Stomach smooth muscle (tissue), 2 donors: ENCODE data around the gene ZBTB16.

Source experiments
- H3K27ac ChIP-seq: one replicate; pipeline ENCODE4 v1.7.0; 2013; ENCODE audit warnings: mild to moderate bottlenecking, low read length, inconsistent platforms
- H3K27me3 ChIP-seq, 2 donors: one replicate each; pipeline ENCODE4 v1.7.0; 2013; ENCODE audit warnings: low read length in 2 of 2; ENCODE audit not compliant: insufficient read depth in 2 of 2, control insufficient read depth in 1 of 2
- H3K36me3 ChIP-seq, 2 donors: one replicate each; pipeline ENCODE4 v1.7.0; 2013; ENCODE audit warnings: low read length in 2 of 2; ENCODE audit not compliant: control insufficient read depth in 2 of 2, insufficient read depth in 2 of 2
- H3K4me1 ChIP-seq: one replicate; pipeline ENCODE4 v1.7.0; 2013; ENCODE audit warnings: low read length; ENCODE audit not compliant: control insufficient read depth, insufficient read depth
- H3K4me3 ChIP-seq, 2 donors: one replicate each; pipeline ENCODE4 v1.7.0; 2013; ENCODE audit warnings: low read length in 2 of 2
- H3K9ac ChIP-seq, 2 donors: one replicate each; pipeline ENCODE4 v1.7.0; 2013; ENCODE audit warnings: low read length in 2 of 2, mild to moderate bottlenecking in 1 of 2
- H3K9me3 ChIP-seq, 2 donors: one replicate each; pipeline ENCODE4 v1.7.0; 2013; ENCODE audit warnings: low read length in 2 of 2; ENCODE audit not compliant: control insufficient read depth in 2 of 2
- donor health status: healthy.
- donor health status: Pancreatic carcinoma.

Gene ZBTB16

GRCh38 chr11:114083391-114084252 lies 24.1 kb downstream of the ZBTB16 start:
- Histone ChIP-seq H3K9ac (no peak overlapping the region), H3K4me3 (no peak overlapping the region), H3K36me3 (peaks cover 0 to 24% of the 10 kb centered on the region in 2 donors), H3K27me3 (no peaks in the 10 kb centered on the region), H3K9me3 (no peaks in the 10 kb centered on the region), H3K27ac (no peak overlapping the region), H3K4me1 (peaks cover 75% of the 10 kb centered on the region)

DNA sequence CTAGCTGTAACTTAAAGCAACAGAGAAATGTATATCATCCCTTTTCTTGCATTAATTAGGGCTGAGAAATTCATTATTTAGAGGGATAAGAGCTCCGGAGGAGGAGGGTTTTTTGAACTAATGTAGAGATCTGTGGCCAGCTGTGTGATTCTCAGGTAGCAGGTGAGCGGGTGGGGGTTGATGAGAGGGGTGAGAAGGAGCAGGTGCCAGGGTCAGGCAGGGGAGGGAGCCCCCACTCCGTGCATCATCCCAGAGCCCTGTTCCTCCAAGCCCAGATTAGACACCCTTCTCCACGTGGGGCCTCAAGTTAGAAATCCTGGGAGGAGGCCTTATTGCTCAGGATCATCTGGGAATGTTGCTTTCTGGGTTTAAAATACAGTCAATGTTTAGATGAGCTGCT lies 24.9 kb downstream of the ZBTB16 start:
- H3K9ac ChIP-seq, result no peak overlapping the region
- H3K4me1 ChIP-seq, result peaks cover 75% of the 10 kb centered on the region
- H3K27ac ChIP-seq, result no peak overlapping the region
- H3K36me3 ChIP-seq, result peaks cover 0 to 27% of the 10 kb centered on the region in 2 donors
- H3K27me3 ChIP-seq, result no peaks in the 10 kb centered on the region
- no peaks in the 10 kb centered on the region for H3K9me3 ChIP-seq
- H3K4me3 ChIP-seq, result no peak overlapping the region

DNA sequence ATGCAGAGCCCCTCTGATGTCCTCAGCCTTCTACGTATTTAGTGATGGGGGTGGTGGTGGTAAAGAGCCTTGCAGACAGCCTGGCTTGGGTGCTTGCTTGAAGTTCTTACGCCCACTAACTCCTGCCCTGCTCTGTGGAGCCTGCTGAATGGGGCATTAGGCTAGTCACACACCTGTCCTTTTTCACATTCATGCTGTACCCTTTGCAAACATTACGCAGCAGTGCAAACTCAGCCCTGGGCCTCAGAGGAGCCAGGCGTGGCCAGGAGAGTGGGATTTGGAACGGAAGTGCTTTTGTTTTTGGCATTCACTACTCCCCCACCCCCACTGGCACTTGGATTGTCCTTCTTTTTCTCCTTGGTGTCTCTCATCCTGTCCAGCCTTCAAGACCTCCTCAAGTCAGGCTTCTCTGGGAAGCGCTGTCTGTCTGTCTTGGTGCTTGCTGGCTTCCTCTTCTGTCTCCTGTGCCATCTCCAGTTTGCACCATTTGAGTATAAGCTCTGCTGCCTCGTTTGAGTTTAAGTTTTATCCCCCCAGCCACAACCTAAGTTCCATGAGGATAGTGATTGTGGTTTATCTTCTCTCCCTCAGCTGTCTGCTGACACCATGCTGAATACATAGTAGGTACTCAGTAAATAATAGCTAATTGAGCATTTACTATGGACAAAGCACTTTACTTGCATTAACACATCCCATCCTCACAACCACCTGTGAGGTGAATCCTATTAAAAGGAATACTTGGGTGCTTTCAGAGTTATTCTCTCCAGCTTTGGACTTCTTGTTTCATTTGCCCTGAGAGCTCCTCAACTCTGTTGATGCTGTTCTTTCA lies 26.7 kb downstream of the ZBTB16 start:
- H3K36me3 ChIP-seq, result peaks cover 0 to 27% of the 10 kb centered on the region in 2 donors
- H3K4me3 ChIP-seq, result no peak overlapping the region
- H3K27ac ChIP-seq, result peak overlapping the region; percentile 18
- no peaks in the 10 kb centered on the region for H3K9me3 ChIP-seq
- no peaks in the 10 kb centered on the region for H3K27me3 ChIP-seq
- no peak overlapping the region for H3K9ac ChIP-seq
- H3K4me1 ChIP-seq, result peaks cover 74% of the 10 kb centered on the region

- H3K4me1 ChIP-seq, result peaks cover 73% of the 10 kb centered on the region
- H3K27ac ChIP-seq, result no peak overlapping the region
- H3K36me3 ChIP-seq, result peaks cover 0 to 27% of the 10 kb centered on the region in 2 donors
- no peaks in the 10 kb centered on the region for H3K27me3 ChIP-seq
- H3K9ac ChIP-seq, result no peak overlapping the region
- H3K9me3 ChIP-seq, result no peaks in the 10 kb centered on the region
- no peak overlapping the region for H3K4me3 ChIP-seq
Measured at GRCh38 chr11:114087025-114087424, 27.5 kb downstream of the ZBTB16 start.

GRCh38 chr11:114088216-114088615 lies 28.7 kb downstream of the ZBTB16 start:
- no peak overlapping the region for H3K27ac ChIP-seq
- H3K9me3 ChIP-seq, result no peaks in the 10 kb centered on the region
- H3K9ac ChIP-seq, result no peak overlapping the region
- no peak overlapping the region for H3K4me3 ChIP-seq
- peaks cover 0 to 19% of the 10 kb centered on the region in 2 donors for H3K36me3 ChIP-seq
- no peaks in the 10 kb centered on the region for H3K27me3 ChIP-seq
- H3K4me1 ChIP-seq, result peaks cover 74% of the 10 kb centered on the region

DNA sequence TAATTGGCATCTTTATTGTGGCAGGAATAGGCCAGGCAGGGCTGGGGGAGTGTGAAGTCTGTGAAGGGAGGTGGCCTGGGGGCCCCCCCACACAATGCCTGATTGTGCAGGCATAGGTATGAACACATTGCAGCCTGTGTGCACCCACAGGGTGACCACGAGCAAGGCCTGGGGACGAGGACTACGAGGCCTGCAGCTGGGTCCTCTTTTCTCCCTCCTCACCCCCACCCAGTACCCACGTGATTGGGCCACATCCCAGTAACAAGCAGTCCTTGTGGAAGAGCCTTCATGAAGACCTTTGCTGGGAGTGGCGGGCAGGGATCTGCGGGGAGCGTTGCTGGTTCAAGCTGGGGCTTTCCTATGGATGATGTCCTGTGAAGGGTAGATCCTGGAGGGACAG lies 29.3 kb downstream of the ZBTB16 start:
- Histone ChIP-seq H3K36me3 (peaks cover 0 to 18% of the 10 kb centered on the region in 2 donors), H3K27me3 (no peaks in the 10 kb centered on the region), H3K9me3 (no peaks in the 10 kb centered on the region), H3K4me1 (peaks cover 76% of the 10 kb centered on the region), H3K27ac (no peak overlapping the region), H3K4me3 (no peak overlapping the region), H3K9ac (no peak overlapping the region)

- Histone ChIP-seq H3K36me3 (peaks cover 0 to 18% of the 10 kb centered on the region in 2 donors), H3K4me3 (peak overlapping the region in 1 of 2 donors; percentile 22), H3K27me3 (no peaks in the 10 kb centered on the region), H3K9ac (no peak overlapping the region), H3K9me3 (no peaks in the 10 kb centered on the region), H3K4me1 (peaks cover 71% of the 10 kb centered on the region), H3K27ac (no peak overlapping the region)
Measured at GRCh38 chr11:114089748-114090147, 30.2 kb downstream of the ZBTB16 start.

DNA sequence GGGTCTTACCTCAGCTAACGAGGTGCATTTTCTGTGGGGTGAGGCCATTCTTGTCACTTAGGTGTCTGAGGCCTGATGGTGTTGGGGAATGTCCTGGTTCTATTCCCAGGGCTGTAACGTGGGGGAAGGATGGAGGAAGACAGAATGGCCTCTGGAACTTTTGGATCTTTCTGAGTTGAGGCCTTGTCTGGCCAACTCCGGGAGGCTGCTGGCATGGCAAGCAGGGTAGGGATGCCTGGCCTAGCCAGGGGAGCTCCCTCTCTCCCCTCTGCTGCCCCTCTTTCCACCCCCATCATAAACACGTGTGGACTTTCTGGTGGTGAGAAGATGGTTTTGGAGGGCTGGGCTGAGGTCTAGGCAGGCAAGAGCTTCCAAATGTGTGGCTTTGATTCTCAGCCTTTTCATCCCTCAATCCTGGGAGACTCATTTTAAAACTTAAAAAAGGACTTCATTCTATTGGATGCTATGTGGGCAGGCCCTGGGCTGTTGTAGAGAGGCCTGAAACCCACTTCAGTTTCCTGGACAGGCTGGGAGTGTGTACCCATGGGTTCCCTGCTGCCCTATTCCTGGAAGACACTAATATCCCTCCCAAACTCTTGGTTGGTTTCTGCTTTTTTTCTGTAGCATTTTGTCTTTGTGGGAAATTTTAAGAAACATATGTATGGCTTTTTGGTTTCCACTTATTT lies 30.9 kb downstream of the ZBTB16 start:
- Histone ChIP-seq H3K27me3 (no peaks in the 10 kb centered on the region), H3K27ac (no peak overlapping the region), H3K4me3 (peak overlapping the region in 1 of 2 donors; percentile 22), H3K9ac (no peak overlapping the region), H3K9me3 (no peaks in the 10 kb centered on the region), H3K4me1 (peaks cover 66% of the 10 kb centered on the region), H3K36me3 (peaks cover 0 to 18% of the 10 kb centered on the region in 2 donors)

DNA sequence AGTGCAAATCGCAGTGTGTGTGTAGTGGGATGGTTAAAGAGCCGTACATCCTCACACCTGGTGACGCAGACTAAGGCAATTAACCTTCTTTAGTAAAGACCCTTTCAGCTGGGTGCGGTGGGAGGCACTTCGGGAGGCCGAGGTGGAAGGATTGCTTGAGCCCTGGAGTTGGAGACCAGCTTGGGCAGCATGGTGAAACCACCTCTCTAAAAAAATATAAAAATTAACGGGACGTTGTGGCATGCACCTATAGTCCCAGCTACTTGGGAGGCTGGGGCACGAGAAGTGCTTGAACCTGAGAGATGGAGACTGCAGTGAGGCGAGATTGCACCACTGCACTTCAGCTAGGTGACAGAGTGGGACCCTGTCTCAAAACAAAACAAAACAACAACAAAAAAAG lies 31.5 kb downstream of the ZBTB16 start:
- Histone ChIP-seq H3K36me3 (peaks cover 0 to 16% of the 10 kb centered on the region in 2 donors), H3K27ac (no peak overlapping the region), H3K9ac (no peak overlapping the region), H3K4me3 (no peak overlapping the region), H3K4me1 (peaks cover 63% of the 10 kb centered on the region), H3K27me3 (no peaks in the 10 kb centered on the region), H3K9me3 (no peaks in the 10 kb centered on the region)

- Histone ChIP-seq H3K27me3 (no peaks in the 10 kb centered on the region), H3K36me3 (peaks cover 0 to 16% of the 10 kb centered on the region in 2 donors), H3K9ac (no peak overlapping the region), H3K4me3 (peak overlapping the region in 1 of 2 donors; percentile 15), H3K9me3 (no peaks in the 10 kb centered on the region), H3K27ac (no peak overlapping the region), H3K4me1 (peaks cover 59% of the 10 kb centered on the region)
Measured at GRCh38 chr11:114091516-114092397, 32.2 kb downstream of the ZBTB16 start.
